HG03039 (cell line): ENCODE measurements around the gene PATL1.
"Not testable (repeated sequence)": the region's sequence is repeated elsewhere in the genome, so short reads cannot be mapped to it uniquely, and the experiment has no call there.

Source experiments
- ATAC-seq: cut with Tn5 transposase; IDR thresholded peaks from one replicate; pipeline ENCODE4 v1.9.1; 2021; ENCODE audit warnings: mild to moderate bottlenecking, moderate library complexity; ENCODE audit not compliant: unreplicated experiment

PATL1 gene, protein sequence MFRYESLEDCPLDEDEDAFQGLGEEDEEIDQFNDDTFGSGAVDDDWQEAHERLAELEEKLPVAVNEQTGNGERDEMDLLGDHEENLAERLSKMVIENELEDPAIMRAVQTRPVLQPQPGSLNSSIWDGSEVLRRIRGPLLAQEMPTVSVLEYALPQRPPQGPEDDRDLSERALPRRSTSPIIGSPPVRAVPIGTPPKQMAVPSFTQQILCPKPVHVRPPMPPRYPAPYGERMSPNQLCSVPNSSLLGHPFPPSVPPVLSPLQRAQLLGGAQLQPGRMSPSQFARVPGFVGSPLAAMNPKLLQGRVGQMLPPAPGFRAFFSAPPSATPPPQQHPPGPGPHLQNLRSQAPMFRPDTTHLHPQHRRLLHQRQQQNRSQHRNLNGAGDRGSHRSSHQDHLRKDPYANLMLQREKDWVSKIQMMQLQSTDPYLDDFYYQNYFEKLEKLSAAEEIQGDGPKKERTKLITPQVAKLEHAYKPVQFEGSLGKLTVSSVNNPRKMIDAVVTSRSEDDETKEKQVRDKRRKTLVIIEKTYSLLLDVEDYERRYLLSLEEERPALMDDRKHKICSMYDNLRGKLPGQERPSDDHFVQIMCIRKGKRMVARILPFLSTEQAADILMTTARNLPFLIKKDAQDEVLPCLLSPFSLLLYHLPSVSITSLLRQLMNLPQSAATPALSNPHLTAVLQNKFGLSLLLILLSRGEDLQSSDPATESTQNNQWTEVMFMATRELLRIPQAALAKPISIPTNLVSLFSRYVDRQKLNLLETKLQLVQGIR

DNA sequence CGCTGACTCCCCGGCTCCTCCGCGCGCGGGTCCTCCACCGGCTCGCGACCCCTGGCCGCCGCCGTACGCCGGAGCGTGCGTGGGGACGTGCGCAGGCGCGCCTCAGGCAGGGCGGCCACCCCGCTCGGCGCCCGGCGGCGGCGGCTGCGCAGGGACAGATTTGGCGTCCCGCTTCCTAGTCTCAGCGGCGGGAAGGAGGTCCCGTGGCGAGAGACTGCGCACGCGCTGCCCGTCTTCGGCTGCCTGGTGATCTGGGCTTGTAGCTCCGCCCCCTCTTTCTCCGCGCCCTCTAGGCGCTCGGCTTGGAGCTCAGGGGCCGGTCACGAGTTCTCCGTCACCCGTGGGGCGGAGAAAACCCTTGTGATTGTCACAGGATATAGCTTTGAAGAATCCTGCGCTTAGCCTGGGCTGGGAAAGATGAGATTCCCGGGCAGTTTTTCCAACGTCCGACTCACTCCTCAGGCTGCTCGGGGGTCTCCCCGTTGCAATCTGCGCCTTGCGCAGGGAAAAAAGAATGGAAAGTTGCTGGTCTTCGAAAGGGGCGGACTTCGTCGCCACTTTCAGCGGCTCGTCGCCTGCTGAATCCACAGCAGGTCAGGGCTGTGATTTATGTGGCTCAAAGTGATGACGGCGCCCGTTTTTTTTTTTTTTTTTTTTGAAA is at the start of gene PATL1:
Gene PATL1 (minus strand): TSS at position 88 of the 661 bp plus-strand sequence. CDS start 142 bp downstream, outside the sequence.
- ATAC-seq: peak; percentile 94

- ATAC-seq: no peak
These were observed 47.2 kb upstream of the PATL1 start for GRCh38 chr11:59716051-59716450.

DNA sequence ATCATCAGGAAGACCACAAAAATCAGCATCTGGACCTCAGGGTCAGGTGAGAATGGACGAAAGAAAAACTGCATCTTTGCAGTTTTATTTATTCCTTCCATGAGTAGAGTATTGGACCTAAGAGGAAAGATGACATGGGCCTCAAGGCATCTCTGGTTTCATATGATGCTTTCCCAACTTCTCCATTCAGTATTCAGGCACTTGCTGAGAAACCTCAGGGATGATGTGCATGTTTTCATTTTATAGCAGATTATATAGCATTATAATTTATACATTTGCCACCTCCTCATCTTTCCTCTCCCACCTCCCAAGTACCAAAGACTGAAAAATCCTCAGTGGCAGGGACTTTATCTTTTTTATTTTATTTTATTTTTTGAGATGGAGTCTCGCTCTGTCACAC is 44.9 kb upstream of the PATL1 start, which contains the start of gene OR10V1:
Gene OR10V1 (minus strand): TSS at position 101 of the 400 bp plus-strand sequence. CDS start 0 bp downstream, at position 101.
- ATAC-seq: no peak

GRCh38 chr11:59710136-59710847 is 41.5 kb upstream of the PATL1 start:
- ATAC-seq: no peak

DNA sequence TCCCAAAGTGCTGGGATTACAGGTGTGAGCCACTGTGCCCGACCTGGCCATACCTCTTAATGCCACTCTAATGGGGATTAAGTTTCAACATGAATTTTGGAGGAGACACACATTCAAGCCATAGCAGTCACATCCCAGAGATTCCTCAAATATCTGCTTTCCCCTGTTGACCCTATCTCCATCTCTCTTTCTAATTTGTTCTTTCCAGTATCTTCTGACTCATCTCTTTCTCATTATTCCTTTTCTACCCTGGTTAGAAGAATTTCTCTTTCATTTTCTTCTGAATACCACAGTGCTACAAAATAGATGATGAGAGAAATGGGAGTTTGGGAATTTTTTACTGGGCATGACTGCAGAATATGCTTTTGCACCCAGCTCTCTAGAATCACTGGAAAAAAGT is 39.7 kb upstream of the PATL1 start:
- no peak for ATAC-seq

DNA sequence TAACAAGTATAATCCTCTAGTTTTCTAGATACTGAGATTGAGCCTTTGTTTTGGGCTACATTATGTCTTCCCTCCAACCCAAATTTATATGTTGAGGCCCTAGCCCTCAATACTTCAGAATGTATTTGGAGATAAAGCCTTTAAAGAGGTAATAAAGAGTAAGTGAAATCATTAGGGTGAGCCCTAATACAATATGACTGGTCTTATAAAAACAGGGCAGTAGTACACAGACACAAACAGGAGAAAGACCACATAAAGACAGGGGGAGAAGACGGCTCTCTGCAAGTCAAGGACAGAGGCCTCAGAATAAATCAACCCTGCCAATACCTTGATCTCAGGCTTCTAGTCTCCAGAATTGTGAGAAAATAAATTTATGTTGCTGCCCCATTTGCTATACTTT is 38.5 kb upstream of the PATL1 start:
- ATAC-seq: no peak

- no peak for ATAC-seq
These were observed 37.9 kb upstream of the PATL1 start for GRCh38 chr11:59706518-59707285.

GRCh38 chr11:59705294-59705693 is 36.5 kb upstream of the PATL1 start:
- no peak for ATAC-seq

DNA sequence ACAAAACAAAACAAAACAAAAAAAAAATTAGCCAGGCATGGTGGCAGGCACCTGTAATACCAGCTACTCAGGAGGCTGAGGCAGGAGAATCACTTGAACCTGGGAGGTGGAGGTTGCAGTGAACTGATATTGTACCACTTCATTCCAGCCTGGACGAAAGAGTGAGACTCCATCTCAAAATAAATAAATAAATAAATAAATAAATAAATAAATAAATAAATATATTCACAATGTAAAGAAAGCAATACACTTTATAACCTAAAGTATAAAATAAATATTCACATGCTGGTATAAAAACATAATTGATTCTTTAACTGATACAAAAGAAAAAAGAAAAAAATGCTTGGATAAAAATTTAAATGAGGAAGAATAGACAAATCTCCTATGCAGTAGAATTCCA is 34.7 kb upstream of the PATL1 start:
- not testable (repeated sequence) for ATAC-seq

- not testable (repeated sequence) for ATAC-seq
These were observed 31.3 kb upstream of the PATL1 start for GRCh38 chr11:59700157-59700556.

- ATAC-seq: no peak
These were observed 29.7 kb upstream of the PATL1 start for GRCh38 chr11:59698506-59698905.

DNA sequence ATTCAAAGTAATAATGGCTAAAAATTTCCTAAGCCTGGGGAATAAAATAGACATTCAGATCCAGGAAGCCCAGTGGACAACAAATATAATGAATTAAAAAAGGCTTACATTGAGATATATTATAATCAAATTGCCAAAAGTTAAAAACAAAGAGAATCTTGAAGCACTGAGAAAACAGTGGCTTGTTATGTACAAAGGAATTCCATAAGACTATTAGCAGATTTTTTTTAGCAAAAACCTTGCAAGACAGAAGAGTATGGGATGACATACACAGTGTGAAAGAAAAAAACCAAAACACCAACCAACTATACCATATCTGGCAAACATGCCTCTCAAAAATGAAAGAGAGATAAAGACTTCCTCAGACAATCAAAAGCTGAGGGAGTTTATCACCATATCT is 24.1 kb upstream of the PATL1 start:
- no peak for ATAC-seq

DNA sequence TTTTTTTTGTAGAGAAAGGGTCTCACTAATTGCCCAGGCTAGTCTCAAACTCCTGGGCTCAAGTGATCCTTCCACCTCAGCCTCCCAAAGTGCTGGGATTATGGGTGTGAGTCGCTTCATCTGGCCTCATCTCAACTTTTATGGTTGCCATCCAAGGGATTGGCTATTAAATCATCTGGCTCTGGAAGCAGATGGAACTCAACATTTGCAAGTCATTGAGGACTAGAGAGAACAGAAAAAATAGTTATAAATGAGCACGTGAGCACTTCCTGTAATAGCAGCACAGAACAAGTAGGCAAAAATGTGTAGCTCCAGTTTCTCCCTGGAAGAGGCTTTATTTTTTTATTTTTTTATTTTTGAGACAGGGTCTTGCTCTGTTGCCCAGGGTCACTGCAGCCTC is 22.3 kb upstream of the PATL1 start:
- ATAC-seq: no peak

- ATAC-seq: no peak
These were observed 20.2 kb upstream of the PATL1 start for GRCh38 chr11:59689015-59689414.

- ATAC-seq: not testable (repeated sequence)
These were observed 12.5 kb upstream of the PATL1 start for GRCh38 chr11:59681260-59681725.

DNA sequence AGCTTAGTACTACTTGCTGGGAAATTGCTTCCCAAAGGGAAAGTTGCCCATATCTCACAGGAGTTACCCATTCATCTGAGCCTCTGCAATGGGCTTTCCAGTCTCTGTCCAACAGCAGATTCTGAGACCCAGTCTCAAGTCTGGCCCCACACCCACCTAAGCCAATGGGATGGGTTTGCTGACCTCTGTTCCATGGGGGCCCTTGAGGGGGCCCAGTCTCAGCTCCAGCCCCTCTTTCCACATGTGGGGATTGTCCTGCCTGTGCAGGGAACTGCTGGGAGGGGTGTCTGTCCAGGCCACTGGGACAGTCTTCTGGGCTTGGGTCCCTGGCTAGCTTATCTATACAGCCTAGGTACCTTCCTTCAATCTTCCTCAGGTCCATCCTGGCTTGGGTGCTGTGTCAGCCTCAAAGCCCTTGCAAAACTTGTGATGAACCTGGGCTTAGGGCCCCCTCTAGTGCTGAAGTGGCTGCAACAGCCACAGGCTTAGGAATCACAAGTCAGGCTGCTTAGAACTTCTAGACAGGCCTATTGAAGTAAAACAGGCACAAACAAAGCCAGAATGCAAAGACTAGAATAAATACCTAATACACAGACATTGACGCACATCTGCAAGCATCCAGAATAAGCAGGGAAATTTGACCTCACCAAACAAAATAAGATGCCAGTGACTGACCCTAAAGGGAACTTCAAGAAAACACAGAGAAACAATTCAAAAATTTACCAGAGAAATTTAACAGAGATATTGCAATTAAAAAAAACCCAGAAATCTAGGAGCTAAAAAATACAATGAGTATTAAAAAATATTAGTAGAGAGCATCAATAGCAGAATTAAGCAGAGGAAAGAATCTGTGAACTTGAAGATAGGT is 11.7 kb upstream of the PATL1 start:
- ATAC-seq: peak; percentile 82

DNA sequence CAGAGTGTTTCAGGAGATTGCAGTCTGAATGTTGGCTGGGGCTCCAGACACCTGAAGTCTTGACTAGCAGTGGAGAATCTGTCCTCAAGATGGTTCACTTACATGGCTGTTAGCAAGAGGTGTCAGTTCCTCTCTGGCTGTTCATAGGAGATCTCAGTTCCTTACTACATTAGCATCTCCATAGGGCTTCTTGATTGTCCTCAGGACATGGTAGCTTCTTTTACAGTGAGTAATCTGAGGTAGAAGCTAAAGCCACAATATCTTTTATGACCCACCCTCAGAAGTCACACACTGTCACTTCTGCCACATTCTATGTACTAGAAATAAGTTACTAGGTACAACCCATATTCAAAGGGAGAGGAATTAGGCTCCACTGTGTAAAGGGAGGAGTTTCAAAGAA is 10.5 kb upstream of the PATL1 start:
- no peak for ATAC-seq

DNA sequence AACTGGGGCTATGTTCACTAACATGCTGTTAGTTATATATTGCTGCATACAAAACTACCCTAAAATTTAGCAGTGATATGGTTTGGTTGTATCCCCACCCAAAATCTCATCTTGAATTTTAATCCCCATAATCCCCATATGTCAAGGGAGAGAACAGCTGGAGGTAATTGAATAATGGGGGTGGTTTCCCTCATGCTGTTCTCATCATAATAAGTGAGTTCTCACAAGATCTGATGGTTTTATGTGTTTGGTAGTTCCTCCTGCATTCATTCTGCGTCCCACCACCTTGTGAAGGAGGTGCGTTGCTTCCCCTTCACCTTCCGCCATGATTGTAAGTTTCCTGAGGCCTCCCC is 10.0 kb upstream of the PATL1 start:
- no peak for ATAC-seq
